ENCODE data around the gene TLR7. TPM values are rescaled to one million over a fixed set of nuclear protein-coding genes. Genes with fewer than 3 reads are reported as not detected.

TLR7 gene
- total RNA-seq = 2.1 TPM

DNA sequence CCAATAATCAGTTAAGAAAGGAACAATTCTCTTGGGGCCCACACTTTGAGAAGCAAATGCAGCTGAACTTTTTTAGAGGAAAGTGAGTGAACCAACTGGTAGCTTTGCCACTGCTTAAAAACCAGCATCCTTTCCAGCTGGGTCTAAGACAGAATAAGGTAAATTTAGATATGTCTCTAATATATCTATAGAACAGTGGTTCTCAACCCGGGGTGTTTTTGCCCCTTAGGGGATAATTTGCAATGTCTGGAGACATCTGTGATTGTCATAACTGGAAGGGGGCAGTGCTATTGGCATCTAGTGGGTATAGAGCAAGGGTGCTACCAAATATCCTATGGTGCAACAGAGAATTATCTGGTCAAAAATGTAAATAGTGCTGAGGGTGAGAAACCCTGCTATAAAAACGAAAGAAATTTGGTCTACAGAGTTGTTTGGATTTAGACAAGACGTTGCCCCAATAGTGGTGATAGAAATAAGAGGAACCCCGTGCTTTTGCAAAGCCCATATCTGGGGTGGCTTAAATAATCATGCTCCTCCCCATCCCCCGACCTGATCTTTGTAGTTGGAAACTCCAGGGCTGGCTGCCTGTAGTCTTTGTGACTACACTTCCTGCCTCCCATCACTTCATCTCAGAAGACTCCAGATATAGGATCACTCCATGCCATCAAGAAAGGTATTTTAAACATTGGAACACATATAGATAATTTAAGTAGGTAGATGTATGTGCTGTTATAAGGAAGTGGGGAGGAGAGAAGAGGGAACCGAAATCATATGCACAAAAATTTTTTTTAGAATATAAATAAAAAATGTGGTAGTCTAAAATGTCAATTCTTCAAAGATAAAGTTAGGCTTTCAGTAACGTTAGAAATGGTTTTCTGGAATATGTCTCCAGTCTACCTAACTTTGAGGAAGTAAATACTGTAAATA, at the start of gene TLR7:
TSS of gene TLR7 (plus strand) at position 622 of the 927 bp plus-strand sequence. CDS start 507 bp downstream, outside the sequence.
- Histone ChIP-seq H3K27ac (ENCODE audit: low read depth, low read length) (no peak within 1 kb of the TSS), H3K4me3 (ENCODE audit: low read length in 3 of 3) (no peak within 1 kb of the TSS), H3K27me3 (ENCODE audit: control insufficient read depth in 3 of 3, insufficient read depth in 3 of 3, low read length in 3 of 3) (no peaks in the 10 kb centered on the region), H3K36me3 (ENCODE audit: control insufficient read depth in 3 of 3, insufficient read depth in 3 of 3, low read length in 3 of 3) (no peaks in the 10 kb centered on the region), H3K4me1 (ENCODE audit: control insufficient read depth in 3 of 3, insufficient read depth in 3 of 3, low read length in 3 of 3) (no peaks in the 10 kb centered on the region), H3K9me3 (ENCODE audit: control insufficient read depth in 3 of 3, low read length in 3 of 3) (peaks cover 0 to 3% (median 0%) of the 10 kb centered on the region in 3 donors), H3K9ac (ENCODE audit: low read depth in 1 of 3, low read length in 3 of 3) (no peak within 1 kb of the TSS)

GRCh38 chrX:12817528-12817927, 49.3 kb upstream of the TLR7 start:
- H3K9me3 ChIP-seq (ENCODE audit: control insufficient read depth in 3 of 3, low read length in 3 of 3) = no peaks in the 10 kb centered on the region
- H3K4me3 ChIP-seq (ENCODE audit: low read length in 3 of 3) = no peak overlapping the region
- no peaks in the 10 kb centered on the region for H3K4me1 ChIP-seq (ENCODE audit: control insufficient read depth in 3 of 3, insufficient read depth in 3 of 3, low read length in 3 of 3)
- no peak overlapping the region for H3K9ac ChIP-seq (ENCODE audit: low read depth in 1 of 3, low read length in 3 of 3)
- peaks cover 0 to 3% (median 0%) of the 10 kb centered on the region in 3 donors for H3K27me3 ChIP-seq (ENCODE audit: control insufficient read depth in 3 of 3, insufficient read depth in 3 of 3, low read length in 3 of 3)
- H3K36me3 ChIP-seq (ENCODE audit: control insufficient read depth in 3 of 3, insufficient read depth in 3 of 3, low read length in 3 of 3) = no peaks in the 10 kb centered on the region
- no peak overlapping the region for H3K27ac ChIP-seq (ENCODE audit: low read depth, low read length)

- Histone ChIP-seq H3K9me3 (ENCODE audit: control insufficient read depth in 3 of 3, low read length in 3 of 3) (no peaks in the 10 kb centered on the region), H3K27ac (ENCODE audit: low read depth, low read length) (no peak overlapping the region), H3K36me3 (ENCODE audit: control insufficient read depth in 3 of 3, insufficient read depth in 3 of 3, low read length in 3 of 3) (no peaks in the 10 kb centered on the region), H3K9ac (ENCODE audit: low read depth in 1 of 3, low read length in 3 of 3) (no peak overlapping the region), H3K27me3 (ENCODE audit: control insufficient read depth in 3 of 3, insufficient read depth in 3 of 3, low read length in 3 of 3) (peaks cover 0 to 3% (median 0%) of the 10 kb centered on the region in 3 donors), H3K4me1 (ENCODE audit: control insufficient read depth in 3 of 3, insufficient read depth in 3 of 3, low read length in 3 of 3) (no peaks in the 10 kb centered on the region), H3K4me3 (ENCODE audit: low read length in 3 of 3) (no peak overlapping the region)
These were observed 47.6 kb upstream of the TLR7 start for GRCh38 chrX:12819222-12819621.

GRCh38 chrX:12820737-12821136, 46.1 kb upstream of the TLR7 start:
- no peaks in the 10 kb centered on the region for H3K9me3 ChIP-seq (ENCODE audit: control insufficient read depth in 3 of 3, low read length in 3 of 3)
- no peak overlapping the region for H3K4me3 ChIP-seq (ENCODE audit: low read length in 3 of 3)
- H3K4me1 ChIP-seq (ENCODE audit: control insufficient read depth in 3 of 3, insufficient read depth in 3 of 3, low read length in 3 of 3) = no peaks in the 10 kb centered on the region
- H3K27ac ChIP-seq (ENCODE audit: low read depth, low read length) = no peak overlapping the region
- H3K27me3 ChIP-seq (ENCODE audit: control insufficient read depth in 3 of 3, insufficient read depth in 3 of 3, low read length in 3 of 3) = peaks cover 0 to 3% (median 0%) of the 10 kb centered on the region in 3 donors
- no peak overlapping the region for H3K9ac ChIP-seq (ENCODE audit: low read depth in 1 of 3, low read length in 3 of 3)
- H3K36me3 ChIP-seq (ENCODE audit: control insufficient read depth in 3 of 3, insufficient read depth in 3 of 3, low read length in 3 of 3) = no peaks in the 10 kb centered on the region

- H3K27ac ChIP-seq (ENCODE audit: low read depth, low read length) = no peak overlapping the region
- H3K4me1 ChIP-seq (ENCODE audit: control insufficient read depth in 3 of 3, insufficient read depth in 3 of 3, low read length in 3 of 3) = no peaks in the 10 kb centered on the region
- H3K9ac ChIP-seq (ENCODE audit: low read depth in 1 of 3, low read length in 3 of 3) = no peak overlapping the region
These were observed 41.9 kb upstream of the TLR7 start for GRCh38 chrX:12824944-12825343.

GRCh38 chrX:12825801-12826200, 41.1 kb upstream of the TLR7 start:
- Histone ChIP-seq H3K4me3 (ENCODE audit: low read length in 3 of 3) (no peak overlapping the region), H3K27me3 (ENCODE audit: control insufficient read depth in 3 of 3, insufficient read depth in 3 of 3, low read length in 3 of 3) (no peaks in the 10 kb centered on the region), H3K9me3 (ENCODE audit: control insufficient read depth in 3 of 3, low read length in 3 of 3) (no peaks in the 10 kb centered on the region), H3K9ac (ENCODE audit: low read depth in 1 of 3, low read length in 3 of 3) (no peak overlapping the region), H3K4me1 (ENCODE audit: control insufficient read depth in 3 of 3, insufficient read depth in 3 of 3, low read length in 3 of 3) (no peaks in the 10 kb centered on the region), H3K36me3 (ENCODE audit: control insufficient read depth in 3 of 3, insufficient read depth in 3 of 3, low read length in 3 of 3) (no peaks in the 10 kb centered on the region), H3K27ac (ENCODE audit: low read depth, low read length) (no peak overlapping the region)

More at GRCh38 chrX:12824944-12825343, 41.9 kb upstream of the TLR7 start:
- Histone ChIP-seq H3K36me3 (ENCODE audit: control insufficient read depth in 3 of 3, insufficient read depth in 3 of 3, low read length in 3 of 3) (no peaks in the 10 kb centered on the region), H3K9me3 (ENCODE audit: control insufficient read depth in 3 of 3, low read length in 3 of 3) (no peaks in the 10 kb centered on the region), H3K4me3 (ENCODE audit: low read length in 3 of 3) (no peak overlapping the region), H3K27me3 (ENCODE audit: control insufficient read depth in 3 of 3, insufficient read depth in 3 of 3, low read length in 3 of 3) (no peaks in the 10 kb centered on the region)

DNA sequence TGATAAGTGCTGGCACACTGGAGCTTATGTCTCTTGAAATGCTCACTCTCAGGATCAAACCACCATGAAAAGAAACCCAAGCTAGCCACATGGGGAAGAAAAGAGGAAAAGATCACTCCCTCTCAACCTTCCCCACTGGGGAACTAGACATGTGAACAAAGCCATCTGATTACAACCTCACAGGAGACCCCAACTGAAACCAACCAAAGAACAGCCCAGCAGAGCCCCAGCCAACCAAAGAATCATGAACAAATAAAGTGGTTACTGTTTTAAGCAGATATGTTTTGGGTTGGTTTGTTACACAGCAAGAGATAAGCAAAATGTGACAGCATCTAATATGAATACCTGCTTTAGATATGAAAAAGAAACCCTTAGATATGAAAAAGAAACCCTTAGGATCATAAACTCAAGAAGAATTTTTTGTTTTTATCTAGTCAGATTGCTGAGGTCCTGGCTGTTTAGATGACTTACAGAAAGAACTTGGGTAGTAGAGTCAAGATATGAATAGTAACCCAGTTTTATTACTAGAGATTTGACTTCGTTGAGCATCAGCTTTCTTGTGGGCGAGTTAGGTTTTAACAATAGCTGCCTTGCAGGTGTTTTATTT, 23.7 kb upstream of the TLR7 start:
- no peak overlapping the region for H3K27ac ChIP-seq (ENCODE audit: low read depth, low read length)
- no peaks in the 10 kb centered on the region for H3K9me3 ChIP-seq (ENCODE audit: control insufficient read depth in 3 of 3, low read length in 3 of 3)
- no peaks in the 10 kb centered on the region for H3K4me1 ChIP-seq (ENCODE audit: control insufficient read depth in 3 of 3, insufficient read depth in 3 of 3, low read length in 3 of 3)

GRCh38 chrX:12843668-12844279, 23.1 kb upstream of the TLR7 start:
- H3K27ac ChIP-seq (ENCODE audit: low read depth, low read length) = no peak overlapping the region
- no peaks in the 10 kb centered on the region for H3K36me3 ChIP-seq (ENCODE audit: control insufficient read depth in 3 of 3, insufficient read depth in 3 of 3, low read length in 3 of 3)
- no peaks in the 10 kb centered on the region for H3K4me1 ChIP-seq (ENCODE audit: control insufficient read depth in 3 of 3, insufficient read depth in 3 of 3, low read length in 3 of 3)
- no peak overlapping the region for H3K4me3 ChIP-seq (ENCODE audit: low read length in 3 of 3)
- peaks cover 0 to 2% (median 0%) of the 10 kb centered on the region in 3 donors for H3K27me3 ChIP-seq (ENCODE audit: control insufficient read depth in 3 of 3, insufficient read depth in 3 of 3, low read length in 3 of 3)
- H3K9ac ChIP-seq (ENCODE audit: low read depth in 1 of 3, low read length in 3 of 3) = no peak overlapping the region
- no peaks in the 10 kb centered on the region for H3K9me3 ChIP-seq (ENCODE audit: control insufficient read depth in 3 of 3, low read length in 3 of 3)

More for the DNA sequence above, 23.7 kb upstream of the TLR7 start:
- H3K27me3 ChIP-seq (ENCODE audit: control insufficient read depth in 3 of 3, insufficient read depth in 3 of 3, low read length in 3 of 3) = peaks cover 0 to 2% (median 0%) of the 10 kb centered on the region in 3 donors
- H3K4me3 ChIP-seq (ENCODE audit: low read length in 3 of 3) = no peak overlapping the region
- H3K36me3 ChIP-seq (ENCODE audit: control insufficient read depth in 3 of 3, insufficient read depth in 3 of 3, low read length in 3 of 3) = no peaks in the 10 kb centered on the region
- no peak overlapping the region for H3K9ac ChIP-seq (ENCODE audit: low read depth in 1 of 3, low read length in 3 of 3)

- Histone ChIP-seq H3K27me3 (ENCODE audit: control insufficient read depth in 3 of 3, insufficient read depth in 3 of 3, low read length in 3 of 3) (peaks cover 0 to 2% (median 0%) of the 10 kb centered on the region in 3 donors), H3K9ac (ENCODE audit: low read depth in 1 of 3, low read length in 3 of 3) (no peak overlapping the region), H3K36me3 (ENCODE audit: control insufficient read depth in 3 of 3, insufficient read depth in 3 of 3, low read length in 3 of 3) (no peaks in the 10 kb centered on the region), H3K27ac (ENCODE audit: low read depth, low read length) (no peak overlapping the region), H3K9me3 (ENCODE audit: control insufficient read depth in 3 of 3, low read length in 3 of 3) (no peaks in the 10 kb centered on the region), H3K4me3 (ENCODE audit: low read length in 3 of 3) (no peak overlapping the region), H3K4me1 (ENCODE audit: control insufficient read depth in 3 of 3, insufficient read depth in 3 of 3, low read length in 3 of 3) (no peaks in the 10 kb centered on the region)
These were observed 22.6 kb upstream of the TLR7 start for GRCh38 chrX:12844319-12844718.

- no peak overlapping the region for H3K4me3 ChIP-seq (ENCODE audit: low read length in 3 of 3)
- H3K4me1 ChIP-seq (ENCODE audit: control insufficient read depth in 3 of 3, insufficient read depth in 3 of 3, low read length in 3 of 3) = no peaks in the 10 kb centered on the region
- H3K36me3 ChIP-seq (ENCODE audit: control insufficient read depth in 3 of 3, insufficient read depth in 3 of 3, low read length in 3 of 3) = no peaks in the 10 kb centered on the region
- no peaks in the 10 kb centered on the region for H3K27me3 ChIP-seq (ENCODE audit: control insufficient read depth in 3 of 3, insufficient read depth in 3 of 3, low read length in 3 of 3)
- H3K27ac ChIP-seq (ENCODE audit: low read depth, low read length) = no peak overlapping the region
- H3K9me3 ChIP-seq (ENCODE audit: control insufficient read depth in 3 of 3, low read length in 3 of 3) = peaks cover 0 to 3% (median 0%) of the 10 kb centered on the region in 3 donors
- H3K9ac ChIP-seq (ENCODE audit: low read depth in 1 of 3, low read length in 3 of 3) = no peak overlapping the region
These were observed 1.5 kb upstream of the TLR7 start for GRCh38 chrX:12865359-12865758.

Measured in skeletal muscle tissue (tissue), 4 donors.